IPS-11a (cell line): ENCODE data around the gene ATP6V0E2.

Experiments used
- H3K4me3 ChIP-seq: one replicate; pipeline ENCODE4 v1.5.1; 2013; ENCODE audit warnings: low read depth, low read length, control low read depth

ATP6V0E2 gene

DNA sequence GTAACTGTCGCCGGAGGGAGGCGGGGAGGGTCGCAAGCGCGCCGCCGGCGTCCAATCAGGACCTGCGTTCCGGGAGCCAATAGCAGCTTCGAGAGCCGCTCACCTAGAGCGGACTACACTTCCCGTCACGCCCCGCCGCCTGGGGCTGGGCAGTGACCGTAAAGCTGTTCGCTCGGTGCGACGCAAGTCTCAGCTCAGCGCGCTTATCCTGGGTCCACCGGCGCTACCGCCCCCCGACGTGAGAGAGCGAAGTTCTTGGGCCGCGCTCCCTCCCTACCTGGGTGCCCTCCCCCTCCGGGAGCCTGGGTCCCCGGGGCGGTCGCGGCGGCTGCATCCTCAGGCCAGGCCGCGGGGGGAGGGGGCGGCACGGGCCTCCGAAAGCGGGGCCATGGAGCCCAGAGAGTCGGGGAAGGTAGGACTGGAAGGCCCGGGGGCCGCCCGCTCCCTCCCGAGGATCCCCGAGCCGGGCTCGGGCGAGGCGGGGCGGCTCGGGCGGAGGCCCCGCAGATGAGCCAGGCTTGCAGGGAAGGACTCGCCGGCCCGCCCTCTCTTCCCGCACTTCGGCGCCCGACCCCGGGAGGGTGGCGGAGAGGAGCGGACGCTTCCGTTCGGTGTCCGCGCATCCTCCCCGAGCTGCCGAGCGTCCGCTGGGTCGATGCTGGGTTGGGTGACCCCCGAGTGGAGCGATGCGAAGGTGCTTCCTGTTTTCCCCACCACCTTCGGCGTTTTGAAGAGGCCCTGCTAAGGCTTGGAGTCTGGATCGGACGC lies 35.4 kb upstream of the ATP6V0E2 start, which contains the start of gene ZNF862:
TSS of gene ZNF862 (plus strand) at position 152 of the 768 bp plus-strand sequence. CDS start at position 389, 237 bp downstream.
- peak within 1 kb of the TSS; percentile 92 for H3K4me3 ChIP-seq

- peak overlapping the region; percentile 92 for H3K4me3 ChIP-seq
Observed at GRCh38 chr7:149838992-149839408, 34.8 kb upstream of the ATP6V0E2 start.

DNA sequence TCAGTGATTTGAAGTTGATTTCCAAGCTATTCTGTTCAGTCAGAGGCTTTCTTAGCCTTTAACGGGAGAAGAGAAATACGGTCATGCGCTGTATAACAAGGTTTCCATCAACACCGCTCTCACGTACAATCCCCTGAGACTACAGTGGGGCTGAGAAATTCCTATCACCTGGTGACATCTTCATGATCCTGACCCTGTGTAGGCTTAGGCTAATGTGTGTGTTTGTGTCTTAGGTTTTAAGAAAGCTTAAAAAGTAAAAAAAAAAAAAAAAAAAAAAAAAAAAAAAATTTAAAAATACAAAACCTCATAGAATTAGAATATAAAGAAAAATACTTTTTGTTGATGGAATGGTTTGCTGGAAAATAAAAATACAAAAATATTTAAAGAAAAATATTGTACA lies 33.8 kb upstream of the ATP6V0E2 start:
- no peak overlapping the region for H3K4me3 ChIP-seq

DNA sequence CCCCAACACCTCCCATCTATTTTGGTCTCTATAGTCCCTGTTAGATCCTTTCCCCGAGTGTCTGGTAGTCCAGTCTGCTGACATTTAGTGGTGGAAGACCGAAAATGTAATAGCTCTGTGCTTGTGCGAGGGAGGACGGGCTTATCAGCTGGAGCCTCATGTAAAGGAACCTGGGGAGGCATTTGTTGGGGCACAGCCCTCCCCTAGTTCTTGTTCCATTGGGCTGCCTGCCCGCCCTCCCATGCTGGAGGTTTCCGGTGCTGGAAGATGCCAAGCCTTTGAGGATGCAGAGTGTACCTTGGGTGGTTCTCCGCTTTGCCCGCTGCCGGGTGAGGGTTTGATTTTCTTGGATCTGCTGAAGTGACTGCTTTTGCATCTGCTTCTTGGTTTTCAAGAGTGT lies 30.2 kb upstream of the ATP6V0E2 start:
- H3K4me3 ChIP-seq, result no peak overlapping the region

DNA sequence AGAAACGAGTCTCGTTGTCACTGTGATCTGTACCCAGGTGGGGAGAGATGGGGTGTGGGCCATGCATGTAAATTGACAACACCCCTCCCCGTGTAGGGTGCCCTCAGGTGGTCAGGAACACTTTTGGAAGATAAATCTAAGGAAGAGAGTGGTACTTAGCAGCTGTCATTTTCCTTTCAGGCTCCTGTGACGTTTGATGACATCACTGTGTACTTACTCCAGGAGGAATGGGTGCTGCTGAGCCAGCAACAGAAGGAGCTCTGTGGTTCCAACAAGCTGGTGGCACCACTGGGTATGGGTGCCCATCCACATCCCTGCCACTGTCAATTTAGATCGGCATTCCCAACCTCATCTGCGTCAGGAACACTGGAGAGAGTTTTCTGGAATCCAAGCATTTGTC lies 29.3 kb upstream of the ATP6V0E2 start:
- H3K4me3 ChIP-seq, result no peak overlapping the region

DNA sequence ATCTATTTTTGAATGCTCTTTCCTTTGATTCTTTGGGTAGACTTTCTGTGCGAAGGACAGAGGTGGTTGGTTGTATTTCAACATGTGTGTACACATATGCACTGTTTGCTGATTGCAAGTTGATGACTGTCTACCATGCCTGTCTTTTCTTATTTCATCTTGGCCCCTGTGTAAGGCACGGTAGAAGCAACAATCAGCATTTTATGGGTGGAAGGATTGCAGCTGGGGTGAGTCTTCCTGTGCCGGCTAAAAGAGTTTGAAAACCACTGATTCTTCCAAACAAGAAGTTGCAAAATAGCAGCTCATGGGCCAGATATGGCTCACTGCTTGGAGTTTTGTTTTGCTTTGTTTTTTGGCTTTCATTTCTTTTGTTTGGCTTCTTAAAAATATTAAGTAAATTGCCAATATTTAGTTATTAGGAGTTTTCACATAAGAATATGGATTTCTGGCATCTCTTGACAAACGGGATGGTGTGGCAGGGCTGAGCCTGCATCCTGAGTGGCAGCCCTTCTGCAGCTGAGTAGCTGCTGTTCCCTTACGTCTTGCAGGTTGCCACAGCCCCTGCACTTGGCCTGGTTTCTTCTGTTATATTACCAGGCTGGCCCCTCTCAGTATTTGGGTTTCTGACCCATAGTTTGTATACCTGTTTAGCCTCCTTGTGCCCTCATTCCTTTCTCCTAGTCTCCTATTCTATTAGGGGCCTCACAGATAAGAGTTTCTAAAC lies 28.4 kb upstream of the ATP6V0E2 start:
- H3K4me3 ChIP-seq, result no peak overlapping the region

GRCh38 chr7:149846021-149846420 lies 27.7 kb upstream of the ATP6V0E2 start:
- no peak overlapping the region for H3K4me3 ChIP-seq

GRCh38 chr7:149846436-149847046 lies 27.2 kb upstream of the ATP6V0E2 start:
- no peak overlapping the region for H3K4me3 ChIP-seq

GRCh38 chr7:149849174-149849573 lies 24.6 kb upstream of the ATP6V0E2 start:
- H3K4me3 ChIP-seq, result no peak overlapping the region

DNA sequence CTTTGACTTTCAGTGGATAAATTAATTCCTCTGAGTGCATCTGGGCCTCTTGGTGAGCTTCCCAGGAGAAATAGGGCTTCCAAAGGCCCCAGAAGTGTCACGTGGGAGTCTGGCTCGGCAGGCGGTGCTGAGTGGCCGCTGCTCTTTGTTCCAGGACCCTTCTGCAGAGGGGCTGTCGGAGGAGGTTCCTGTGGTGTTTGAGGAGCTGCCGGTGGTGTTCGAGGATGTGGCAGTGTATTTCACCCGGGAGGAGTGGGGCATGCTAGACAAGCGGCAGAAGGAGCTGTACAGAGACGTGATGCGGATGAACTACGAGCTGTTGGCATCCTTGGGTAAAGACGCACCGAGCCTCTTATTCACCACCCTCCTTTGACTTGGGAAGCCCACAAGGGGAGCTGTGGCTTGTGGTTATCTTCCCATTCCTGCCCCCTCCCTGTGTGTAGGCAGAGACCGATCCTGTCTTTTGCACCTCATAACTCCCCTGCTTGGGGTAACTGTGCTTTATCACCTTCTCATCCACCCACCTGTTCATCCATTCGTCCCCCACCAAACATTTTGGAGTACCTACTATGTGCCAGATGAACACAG lies 23.7 kb upstream of the ATP6V0E2 start:
- H3K4me3 ChIP-seq, result no peak overlapping the region

- no peak overlapping the region for H3K4me3 ChIP-seq
Observed at GRCh38 chr7:149850716-149851115, 23.1 kb upstream of the ATP6V0E2 start.

GRCh38 chr7:149851449-149851848 lies 22.3 kb upstream of the ATP6V0E2 start:
- no peak overlapping the region for H3K4me3 ChIP-seq

DNA sequence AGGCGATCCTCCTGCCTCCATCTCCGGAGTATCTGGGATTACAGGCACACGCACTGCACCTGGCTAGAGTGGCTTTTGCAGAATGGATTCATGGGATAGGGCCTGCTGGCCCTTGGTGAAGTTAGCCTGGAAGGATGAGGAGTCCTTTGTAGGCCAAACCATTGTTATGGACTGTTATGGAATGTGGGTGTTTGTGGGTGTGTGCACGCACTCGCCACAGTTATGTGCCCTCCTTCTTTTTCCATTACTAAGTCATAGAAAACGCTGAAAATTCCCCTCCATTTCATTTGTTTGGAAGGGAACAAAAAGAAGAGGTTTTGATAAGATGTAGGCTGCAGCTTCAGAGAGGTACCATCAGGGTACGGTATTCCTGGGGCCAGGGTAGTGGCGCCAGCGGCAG lies 20.6 kb upstream of the ATP6V0E2 start:
- no peak overlapping the region for H3K4me3 ChIP-seq

GRCh38 chr7:149854611-149855360 lies 19.0 kb upstream of the ATP6V0E2 start:
- no peak overlapping the region for H3K4me3 ChIP-seq

- no peak overlapping the region for H3K4me3 ChIP-seq
Observed at GRCh38 chr7:149855361-149856305, 18.1 kb upstream of the ATP6V0E2 start.

GRCh38 chr7:149856583-149856982 lies 17.2 kb upstream of the ATP6V0E2 start:
- no peak overlapping the region for H3K4me3 ChIP-seq

GRCh38 chr7:149859369-149859768 lies 14.4 kb upstream of the ATP6V0E2 start:
- H3K4me3 ChIP-seq, result no peak overlapping the region

- H3K4me3 ChIP-seq, result no peak overlapping the region
Observed at GRCh38 chr7:149859876-149860275, 13.9 kb upstream of the ATP6V0E2 start.

GRCh38 chr7:149860821-149861727 lies 12.7 kb upstream of the ATP6V0E2 start:
- H3K4me3 ChIP-seq, result no peak overlapping the region
